ENCODE data around the gene CREB3.

Gene CREB3

DNA sequence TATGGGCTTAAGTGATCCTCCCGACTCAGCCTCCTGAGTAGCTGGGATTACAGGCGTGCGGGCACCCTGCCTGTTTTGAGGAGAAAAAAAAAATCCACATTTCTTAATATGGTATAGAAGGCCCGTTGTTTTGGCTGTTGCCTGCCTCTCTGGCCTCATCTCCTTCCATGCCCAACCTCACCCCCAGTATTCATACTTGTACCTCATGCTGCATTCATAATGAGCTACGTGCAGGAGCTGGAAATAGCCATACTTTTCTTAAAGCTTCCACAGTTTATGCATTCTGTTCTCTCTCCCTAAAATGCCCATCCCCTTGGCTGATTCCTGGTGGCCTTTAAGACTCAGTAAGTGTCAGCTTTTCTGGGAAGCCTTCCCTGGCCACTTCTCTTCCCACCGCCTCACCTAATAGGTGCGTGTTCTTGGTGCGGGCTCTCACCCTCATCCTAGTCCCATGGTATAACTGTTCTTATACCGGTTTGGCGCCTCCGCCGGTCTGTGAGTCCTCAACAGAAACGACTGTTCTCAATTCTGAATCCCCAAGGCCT is 40.6 kb upstream of the CREB3 start:
- DNase-seq (ENCODE audit: low read depth): no peak
- TF ChIP-seq CTCF (IDR thresholded peaks at IDR 0.05; ENCODE audit: control insufficient read depth, extremely low read depth, insufficient read depth): no peak
- no peak overlapping the region for H3K4me3 ChIP-seq (ENCODE audit: low read depth, low read length)

DNA sequence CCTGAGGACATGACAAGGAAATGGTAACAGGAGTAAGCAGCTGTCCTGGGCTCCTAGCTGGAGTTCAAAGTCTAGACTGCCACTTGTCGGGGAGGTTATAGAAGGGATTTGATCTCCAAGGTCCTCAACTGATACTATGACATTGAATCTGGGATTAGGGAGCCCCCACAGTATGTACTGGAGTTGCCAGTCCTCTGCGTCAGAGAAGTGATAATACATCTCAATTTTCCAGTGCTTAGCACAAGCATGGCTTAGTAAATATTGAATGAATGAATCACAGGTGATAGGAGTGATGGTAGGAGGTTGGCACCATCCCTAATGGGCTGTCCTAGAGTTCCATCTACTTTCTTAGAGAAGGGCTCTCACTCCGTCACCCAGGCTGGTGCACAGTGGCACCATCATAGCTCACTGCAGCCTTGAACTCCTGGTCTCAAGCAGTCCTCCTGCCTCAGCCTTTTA is 36.5 kb upstream of the CREB3 start:
- H3K4me3 ChIP-seq (ENCODE audit: low read depth, low read length): no peak overlapping the region
- DNase-seq (ENCODE audit: low read depth): no peak
- no peak for TF ChIP-seq CTCF (IDR thresholded peaks at IDR 0.05; ENCODE audit: control insufficient read depth, extremely low read depth, insufficient read depth)

GRCh38 chr9:35696520-35697215 is 35.8 kb upstream of the CREB3 start:
- TF ChIP-seq CTCF (IDR thresholded peaks at IDR 0.05; ENCODE audit: control insufficient read depth, extremely low read depth, insufficient read depth): peak; percentile 86
- DNase-seq (ENCODE audit: low read depth): no peak

DNA sequence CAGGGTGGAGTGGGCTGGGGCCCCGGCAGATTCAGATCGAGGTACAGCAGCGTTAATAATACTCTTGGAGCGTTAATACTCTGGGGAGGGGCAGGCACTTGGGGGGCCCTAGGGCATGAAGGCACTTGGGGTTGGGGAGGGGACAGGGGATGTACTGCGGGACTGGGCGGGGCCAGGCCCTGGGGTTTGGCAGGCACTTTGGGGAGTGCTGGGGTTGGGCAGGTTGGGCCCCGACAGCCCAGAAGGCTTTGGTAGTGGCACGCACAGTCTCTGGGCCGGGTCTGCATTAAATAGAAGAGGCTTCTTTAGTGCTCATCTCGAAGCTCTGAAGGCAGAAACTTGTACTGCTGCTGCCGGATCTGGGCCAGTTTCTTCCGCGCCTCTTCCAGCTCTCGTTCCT is 35.0 kb upstream of the CREB3 start:
- TF ChIP-seq CTCF (IDR thresholded peaks at IDR 0.05; ENCODE audit: control insufficient read depth, extremely low read depth, insufficient read depth): no peak
- no peak overlapping the region for H3K4me3 ChIP-seq (ENCODE audit: low read depth, low read length)
- DNase-seq (ENCODE audit: low read depth): no peak

More at GRCh38 chr9:35696520-35697215, 35.8 kb upstream of the CREB3 start:
- H3K4me3 ChIP-seq (ENCODE audit: low read depth, low read length): no peak overlapping the region

DNA sequence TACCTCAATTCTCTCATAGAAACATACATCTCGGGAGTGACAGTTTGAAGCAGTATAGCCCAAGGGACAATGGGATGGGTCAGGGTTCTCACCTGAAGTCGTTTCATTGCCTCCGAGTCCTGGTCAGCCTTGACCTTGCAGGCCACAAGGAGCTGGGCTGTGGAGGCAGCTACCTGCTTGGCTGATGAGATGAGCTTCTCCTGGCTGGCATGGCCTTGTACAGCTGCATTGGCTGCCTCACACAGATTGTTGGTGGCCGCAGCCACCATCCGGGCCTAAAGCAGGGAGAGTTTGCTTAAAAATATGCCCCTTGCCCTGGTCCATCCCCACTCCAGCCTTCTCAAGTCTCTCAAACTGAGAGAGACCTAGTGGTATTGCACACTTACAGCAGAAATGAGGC is 34.2 kb upstream of the CREB3 start:
- no peak for TF ChIP-seq CTCF (IDR thresholded peaks at IDR 0.05; ENCODE audit: control insufficient read depth, extremely low read depth, insufficient read depth)
- DNase-seq (ENCODE audit: low read depth): no peak
- no peak overlapping the region for H3K4me3 ChIP-seq (ENCODE audit: low read depth, low read length)

DNA sequence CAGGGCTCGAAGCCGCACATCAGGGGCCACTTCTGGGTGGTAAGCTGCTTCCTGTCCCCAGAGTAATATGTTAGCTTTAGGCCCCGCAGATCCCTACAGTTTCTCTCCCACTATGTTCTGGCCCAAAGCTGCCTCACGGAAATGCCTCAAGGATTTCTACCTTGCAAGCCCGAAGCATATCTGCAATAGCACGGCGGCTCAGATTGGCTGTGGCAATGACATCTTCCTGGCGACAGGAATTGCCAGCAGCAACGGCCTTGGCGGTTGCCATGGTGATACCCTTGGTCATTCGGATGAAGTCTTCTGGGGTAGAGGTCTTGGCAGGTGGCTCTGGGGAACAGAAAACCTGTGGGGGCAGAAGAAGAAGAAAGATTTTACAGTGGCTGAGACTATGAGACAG is 32.4 kb upstream of the CREB3 start:
- H3K4me3 ChIP-seq (ENCODE audit: low read depth, low read length): no peak overlapping the region
- TF ChIP-seq CTCF (IDR thresholded peaks at IDR 0.05; ENCODE audit: control insufficient read depth, extremely low read depth, insufficient read depth): no peak
- no peak for DNase-seq (ENCODE audit: low read depth)

DNA sequence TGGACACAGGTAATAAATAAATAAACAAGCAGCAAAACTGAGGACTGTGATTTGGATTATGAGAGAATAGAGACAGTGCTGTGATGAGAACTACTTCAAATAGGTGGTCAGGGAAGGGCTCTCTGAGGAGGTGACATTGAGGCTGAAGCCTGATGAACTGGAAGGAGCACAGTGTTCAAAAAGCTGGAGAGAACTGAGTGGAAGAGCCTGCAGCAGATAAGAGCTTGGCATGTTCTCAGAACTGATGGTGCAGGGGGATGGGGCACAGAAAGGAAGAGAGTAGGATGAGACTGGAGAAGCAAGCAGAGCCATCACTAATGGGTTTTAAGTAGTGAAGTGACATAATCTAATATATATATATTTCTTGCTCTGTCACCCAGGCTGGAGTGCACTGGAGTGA is 31.5 kb upstream of the CREB3 start:
- no peak for TF ChIP-seq CTCF (IDR thresholded peaks at IDR 0.05; ENCODE audit: control insufficient read depth, extremely low read depth, insufficient read depth)
- DNase-seq (ENCODE audit: low read depth): no peak
- no peak overlapping the region for H3K4me3 ChIP-seq (ENCODE audit: low read depth, low read length)

Measured in LNCaP clone FGC (cell line).